ENCODE data around the gene CCDC18.

GRCh38 chr1:93207211-93207610 is 26.7 kb downstream of the CCDC18 start:
- TF ChIP-seq EZH2 (IDR thresholded peaks at IDR 0.05; ENCODE audit: borderline replicate concordance, low read length) (no peak), CTCF (conservative IDR thresholded peaks at IDR 0.05 in 1 of 2, IDR thresholded peaks at IDR 0.05 in 1 of 2; ENCODE audit: extremely low read depth in 1 of 2, insufficient read depth in 1 of 2, low read depth in 1 of 2, low read length in 2 of 2) (no peak)
